Prostate gland (tissue), 2 donors: Measurements from ENCODE around the gene FAM241A.

Experiments
- CTCF ChIP-seq, 4 experiments: fragments of 200-600 bp in 2 of 4; fragments of 450-650 bp in 2 of 4; sonication (generic) in 2 of 4; IDR thresholded peaks; 1 replicate in 3 of 4; 2 replicates in 1 of 4; pipeline ENCODE4 v1.5.1; 2016 to 2019; ENCODE audit warnings: antibody characterized with exemption in 4 of 4, mild to moderate bottlenecking in 2 of 4, moderate library complexity in 2 of 4
- POLR2A ChIP-seq: fragments of 450-650 bp; IDR thresholded peaks from one replicate; pipeline ENCODE4 v1.6.1; 2016; ENCODE audit warnings: antibody characterized with exemption, mild to moderate bottlenecking

- TF ChIP-seq CTCF (IDR thresholded peaks at IDR 0.05) (no peak), POLR2A (no peak)
Measured at GRCh38 chr4:112112590-112113170, 32.6 kb upstream of the FAM241A start.
